ENCODE data around the gene FLT1.
A peak's percentile ranks its signal among the peaks of the same experiment; 100 is the strongest.

FLT1 gene

DNA sequence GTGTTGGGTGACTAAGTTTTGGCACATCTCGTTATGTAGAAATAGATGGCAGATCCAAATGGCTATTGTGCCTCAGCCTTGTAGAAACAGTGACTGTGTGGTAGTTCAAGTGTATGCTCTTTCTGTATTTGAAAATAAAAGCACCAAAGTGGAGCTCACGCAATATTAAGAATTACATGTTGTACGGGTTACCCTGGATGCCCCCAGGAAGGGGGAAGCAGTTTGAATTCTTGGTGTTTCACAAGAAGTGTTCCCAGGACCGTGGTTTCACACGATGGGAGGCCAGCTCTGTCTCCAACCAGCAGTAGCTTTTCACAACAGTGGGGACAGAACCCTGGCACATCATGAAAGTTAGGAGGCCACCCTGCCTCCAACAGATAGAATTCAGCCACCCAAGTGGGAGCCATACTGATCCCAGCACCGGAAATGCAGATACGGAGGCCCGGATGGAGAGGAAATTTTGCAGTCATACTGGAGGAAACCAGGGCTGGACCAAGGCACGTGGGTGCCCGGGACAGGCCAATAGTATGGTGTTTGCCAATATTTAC lies 8.9 kb downstream of the FLT1 start:
- peak; percentile 71 to 75 for DNase-seq

DNA sequence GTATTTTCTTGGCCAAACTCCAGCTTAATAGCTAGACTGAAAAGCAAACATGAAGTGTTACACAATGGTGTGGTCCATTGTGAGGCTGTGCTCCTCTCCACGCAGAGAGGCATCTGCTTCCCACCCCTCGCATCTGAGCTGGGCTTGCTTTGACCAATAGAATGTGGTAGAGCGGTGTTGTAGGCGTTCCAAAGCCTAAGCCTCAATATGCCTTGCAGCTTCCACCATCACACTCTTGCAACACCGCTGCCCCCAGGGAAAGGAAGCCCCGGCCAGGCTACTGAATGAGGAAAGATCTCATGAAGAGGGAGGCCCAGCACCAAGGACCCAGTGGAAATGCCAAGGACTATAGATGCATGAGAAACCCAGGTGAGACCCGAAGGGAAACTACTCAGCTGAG lies 9.4 kb downstream of the FLT1 start:
- DNase-seq: peak; percentile 64 to 65

DNA sequence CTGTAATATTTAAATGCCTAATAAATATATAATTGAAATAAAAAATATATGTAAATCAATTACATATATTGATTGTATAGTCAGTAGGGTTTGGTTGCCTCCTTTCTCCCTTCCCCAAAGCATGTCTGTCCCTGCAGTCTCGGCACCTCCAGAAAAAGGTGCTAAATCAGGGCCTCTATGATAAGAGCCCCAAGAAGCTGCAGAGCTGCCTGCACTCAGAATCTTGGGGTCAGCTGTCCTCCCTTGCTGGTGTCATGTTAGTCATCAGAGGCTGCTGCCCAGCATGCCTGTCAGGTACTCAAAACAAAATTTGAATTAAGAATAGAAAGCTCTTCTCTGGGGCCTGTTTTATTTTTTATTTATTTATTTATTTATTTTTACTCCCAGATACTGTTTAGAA lies 9.8 kb downstream of the FLT1 start:
- DNase-seq: no peak

DNA sequence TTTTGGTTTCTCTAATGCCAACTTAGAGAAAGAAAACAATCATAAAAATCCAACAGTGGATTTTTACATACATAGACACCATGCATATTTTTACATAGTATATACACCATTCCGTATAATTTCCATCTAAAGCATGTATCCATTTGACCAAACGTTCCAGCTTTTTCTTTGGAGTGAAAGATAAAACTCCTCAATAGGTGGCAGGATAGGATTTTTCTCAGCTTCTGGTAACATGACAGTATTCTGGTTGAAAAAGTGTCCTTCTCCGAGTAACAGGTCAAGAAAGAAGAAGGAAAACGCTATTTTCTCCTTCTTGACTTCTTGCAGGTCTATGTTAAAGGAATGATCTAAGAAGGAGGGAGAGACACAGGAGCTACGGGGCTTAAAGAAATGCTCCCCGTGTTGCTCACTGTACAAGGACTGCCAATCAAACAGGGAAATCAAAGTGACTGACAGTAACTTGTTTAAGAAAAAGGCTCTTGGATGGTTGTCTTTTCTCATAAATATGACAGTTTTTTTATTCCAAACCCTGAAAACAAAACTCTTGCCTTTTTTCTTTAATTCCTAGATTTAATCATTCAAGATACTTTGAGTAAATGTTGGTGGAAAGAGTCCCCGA lies 11.5 kb downstream of the FLT1 start:
- no peak for DNase-seq

DNA sequence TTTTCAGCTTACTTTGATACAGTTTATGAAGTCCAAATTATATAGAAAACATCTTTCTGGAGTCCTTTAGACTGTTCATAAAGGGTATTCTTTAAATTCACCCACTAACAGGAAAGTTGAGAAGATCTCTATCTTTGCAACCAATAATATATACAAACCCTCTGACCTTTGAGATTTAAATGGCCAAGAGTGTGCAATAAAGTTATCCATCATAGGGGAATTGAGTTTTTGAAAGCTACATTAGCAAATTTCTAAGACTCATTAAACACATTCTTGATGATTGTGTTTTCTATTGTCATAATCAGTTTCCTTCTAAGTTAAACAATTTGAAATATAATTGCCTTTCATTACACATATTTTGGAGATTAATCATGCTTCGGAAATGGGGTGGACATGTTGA lies 15.9 kb downstream of the FLT1 start:
- no peak for DNase-seq

DNA sequence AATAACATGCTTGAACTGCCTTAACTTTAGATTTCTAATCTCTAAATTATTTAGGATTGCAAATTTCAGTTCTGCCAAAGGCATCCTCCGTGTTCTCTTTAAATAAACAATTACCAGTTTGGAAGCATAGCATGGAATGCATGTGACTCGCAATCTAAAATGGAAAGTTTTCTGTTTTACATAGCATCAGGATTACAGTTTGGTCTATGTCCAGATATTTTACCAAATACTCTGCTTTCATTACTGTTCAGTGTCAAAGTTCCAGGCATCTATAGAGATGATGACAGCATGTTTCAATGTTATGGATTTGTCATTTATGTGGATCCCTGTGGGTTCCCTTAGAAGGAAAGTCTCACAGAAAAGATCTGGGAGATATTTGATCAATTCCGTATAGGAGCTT lies 16.8 kb downstream of the FLT1 start:
- DNase-seq: no peak

DNA sequence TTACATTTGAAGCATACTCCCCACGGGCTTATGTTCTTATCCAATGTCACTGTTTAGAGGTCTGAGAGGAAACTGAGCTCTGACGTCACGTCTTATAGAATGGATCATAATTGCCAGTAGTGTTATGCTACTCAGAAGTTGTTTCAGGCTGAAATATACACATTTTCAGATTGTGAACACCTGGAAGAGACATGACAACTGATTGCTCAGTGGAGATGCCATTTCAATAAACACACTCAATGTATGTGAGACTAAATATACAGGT lies 17.3 kb downstream of the FLT1 start:
- DNase-seq: no peak

DNA sequence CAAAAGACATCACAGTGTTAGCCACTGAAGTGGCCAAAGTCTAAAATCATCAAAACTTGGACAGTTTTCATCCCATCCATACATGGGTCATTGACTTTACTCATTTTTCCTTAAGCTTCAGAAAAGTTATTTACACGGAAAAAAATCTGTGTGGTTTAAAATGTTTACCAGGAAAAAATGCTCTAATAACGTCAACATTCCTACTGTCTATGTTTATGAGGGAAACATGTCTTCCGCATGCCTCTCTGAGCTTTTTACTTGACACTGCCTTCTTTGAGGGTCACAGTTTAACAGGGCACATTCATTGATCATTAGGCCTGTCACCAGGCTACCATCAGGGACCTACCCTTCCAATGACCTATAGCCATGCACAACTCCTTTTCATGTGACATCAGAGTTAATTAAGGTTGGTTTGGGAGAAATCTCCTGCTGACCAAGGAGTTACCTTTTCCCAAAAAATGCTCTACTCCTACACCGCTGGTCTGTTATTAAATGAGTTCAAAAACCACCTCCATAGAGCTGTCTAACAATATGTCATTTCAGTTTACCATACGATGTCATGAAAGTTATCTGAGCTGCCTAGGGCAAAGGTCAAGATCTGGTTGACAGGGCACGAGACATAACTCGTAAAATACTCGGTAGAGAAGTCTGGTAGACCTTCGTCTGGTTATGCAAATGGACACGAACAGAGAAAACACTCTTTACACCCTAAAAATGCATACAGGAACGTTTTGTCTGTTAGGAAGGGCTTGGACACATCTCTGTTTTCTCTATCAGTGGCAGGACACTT lies 17.8 kb downstream of the FLT1 start:
- no peak for DNase-seq

DNA sequence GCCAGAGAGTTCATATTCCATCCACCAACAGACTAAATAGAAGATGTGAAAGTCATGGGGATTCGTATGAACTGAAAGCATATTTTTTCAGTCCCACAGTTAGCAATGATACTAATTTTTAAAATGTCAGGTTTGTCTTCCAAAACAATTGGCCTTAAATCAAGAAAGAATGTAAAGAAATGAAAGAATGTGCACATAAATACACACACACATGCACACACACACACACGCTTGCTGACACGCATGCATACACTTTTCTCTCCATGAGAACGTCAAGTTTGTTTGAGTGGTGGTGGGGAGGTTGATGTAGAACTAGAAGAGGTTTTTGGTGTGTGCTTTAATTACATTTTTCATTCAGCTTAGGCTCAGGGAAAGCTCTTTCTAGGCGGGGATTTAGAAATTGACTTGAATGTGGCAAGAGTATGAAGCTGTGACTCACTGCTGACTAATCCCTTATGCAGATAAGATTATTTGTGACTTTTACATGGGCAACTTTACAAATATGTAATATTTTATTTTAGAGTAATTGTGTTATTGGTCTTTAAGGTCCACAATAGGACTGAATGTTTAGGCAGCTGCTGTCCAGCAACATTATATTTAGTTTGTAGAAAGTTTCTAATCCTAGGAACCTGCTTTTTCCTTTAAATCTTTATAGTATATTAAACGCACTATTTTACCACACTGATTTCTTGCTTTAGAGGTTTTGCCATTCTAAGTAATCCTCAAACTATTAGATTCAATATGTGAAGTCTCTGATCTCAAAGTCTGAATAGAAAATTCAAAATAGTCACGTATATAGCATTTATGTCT lies 18.8 kb downstream of the FLT1 start:
- DNase-seq: peak; percentile 58 to 71

DNA sequence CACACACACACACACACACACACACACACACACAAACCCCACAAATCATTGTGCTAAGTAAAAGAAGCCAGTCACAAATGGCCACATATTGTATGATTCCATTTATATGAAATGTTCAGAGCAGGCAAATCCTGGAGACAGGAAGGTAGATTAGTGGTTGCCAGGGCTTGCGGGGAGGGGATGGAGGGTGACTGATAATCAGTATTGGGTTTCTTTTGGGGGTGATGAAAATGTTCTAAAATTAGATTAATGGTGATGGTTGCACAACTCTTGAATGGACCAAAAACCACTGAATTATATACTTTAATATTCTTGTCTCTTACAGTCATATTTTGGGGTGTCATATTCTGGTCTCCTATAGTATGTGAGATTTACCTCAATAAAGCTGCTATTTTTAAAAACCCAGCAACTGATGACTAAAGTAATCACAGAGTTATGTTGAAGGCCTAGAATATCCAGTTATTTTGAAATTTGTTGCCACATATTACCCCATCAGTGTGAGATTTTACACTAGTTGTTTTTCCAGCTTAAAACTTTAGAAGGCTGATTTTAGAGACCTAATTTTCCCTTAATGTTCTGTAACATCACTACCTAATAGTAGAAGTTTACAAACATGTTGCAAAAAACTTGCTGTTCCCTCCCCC lies 20.3 kb downstream of the FLT1 start:
- peak in 1 of 2 experiments; percentile 7 for DNase-seq

DNA sequence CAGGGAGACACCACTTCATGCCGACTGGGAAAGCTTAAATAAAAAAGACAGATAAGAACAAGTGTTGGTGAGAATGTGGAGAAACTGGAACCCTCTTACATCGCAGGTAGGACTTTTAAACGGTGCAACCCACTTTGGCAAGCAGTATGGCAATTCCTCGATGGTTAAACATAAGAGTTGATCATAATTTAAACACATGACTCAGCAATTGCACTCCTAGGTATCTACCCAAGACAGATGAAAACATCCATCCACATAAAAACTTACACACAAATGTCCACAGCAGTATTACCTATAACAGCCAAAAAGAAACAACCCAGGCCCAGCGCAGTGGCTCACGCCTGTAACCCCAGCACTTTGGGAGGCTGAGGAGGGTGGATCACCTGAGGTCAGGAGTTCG lies 21.9 kb downstream of the FLT1 start:
- DNase-seq: no peak

DNA sequence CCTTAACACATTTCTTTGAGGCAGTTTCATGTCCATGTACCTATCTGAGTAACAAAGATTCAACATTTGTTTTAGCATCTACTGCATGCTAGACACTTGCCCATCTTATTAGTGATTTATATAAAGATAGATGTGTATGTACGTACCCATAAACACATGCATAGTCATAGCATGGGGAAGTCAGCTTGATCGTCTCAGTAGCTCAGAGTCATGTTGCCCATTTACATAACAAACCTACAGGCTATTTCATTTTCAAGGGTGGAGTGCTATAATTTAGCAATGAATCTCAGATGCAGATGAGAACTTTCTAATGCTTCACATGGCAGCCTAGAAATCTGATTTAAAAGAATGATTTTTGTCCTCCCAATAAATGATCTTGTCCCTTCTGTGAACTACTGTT lies 23.5 kb downstream of the FLT1 start:
- DNase-seq: no peak

DNA sequence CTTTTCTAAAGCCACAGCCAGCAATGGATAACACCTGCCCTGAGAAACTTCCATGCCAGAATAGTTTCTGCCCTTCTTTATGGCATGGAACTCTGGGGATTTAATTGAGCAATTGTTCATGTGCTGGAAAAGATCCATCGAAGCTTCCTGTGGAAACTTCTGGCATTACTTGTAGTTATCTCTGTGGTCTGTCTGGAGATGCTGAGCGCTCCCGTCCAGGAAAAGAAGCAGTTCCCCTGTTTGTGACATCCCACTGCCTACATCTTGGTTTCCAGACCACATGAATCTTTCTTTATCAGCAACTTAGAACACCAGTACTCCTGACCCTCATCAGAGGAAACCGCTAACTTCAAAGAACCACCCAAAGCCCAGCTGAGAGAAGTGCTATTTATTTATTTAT lies 24.6 kb downstream of the FLT1 start:
- no peak for DNase-seq

DNA sequence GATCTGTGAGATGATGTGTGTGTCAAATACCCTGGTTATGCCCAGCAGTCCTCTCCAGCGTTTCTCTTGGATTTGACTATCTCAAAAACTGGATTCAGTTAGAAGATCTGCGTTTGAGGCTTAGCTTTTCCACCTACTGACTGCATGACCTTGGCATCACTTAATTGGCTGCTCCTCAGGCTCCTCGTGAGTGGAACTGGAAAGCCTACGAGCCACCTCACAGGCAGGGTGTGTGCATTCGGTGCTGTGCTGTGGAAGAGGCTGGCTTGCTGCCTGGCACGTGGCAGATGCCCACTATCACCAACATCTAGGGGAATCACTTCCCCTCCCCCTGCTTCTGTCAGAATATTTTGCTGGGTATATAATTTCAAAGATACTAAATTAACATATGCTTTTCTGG lies 25.6 kb downstream of the FLT1 start:
- DNase-seq: no peak

DNA sequence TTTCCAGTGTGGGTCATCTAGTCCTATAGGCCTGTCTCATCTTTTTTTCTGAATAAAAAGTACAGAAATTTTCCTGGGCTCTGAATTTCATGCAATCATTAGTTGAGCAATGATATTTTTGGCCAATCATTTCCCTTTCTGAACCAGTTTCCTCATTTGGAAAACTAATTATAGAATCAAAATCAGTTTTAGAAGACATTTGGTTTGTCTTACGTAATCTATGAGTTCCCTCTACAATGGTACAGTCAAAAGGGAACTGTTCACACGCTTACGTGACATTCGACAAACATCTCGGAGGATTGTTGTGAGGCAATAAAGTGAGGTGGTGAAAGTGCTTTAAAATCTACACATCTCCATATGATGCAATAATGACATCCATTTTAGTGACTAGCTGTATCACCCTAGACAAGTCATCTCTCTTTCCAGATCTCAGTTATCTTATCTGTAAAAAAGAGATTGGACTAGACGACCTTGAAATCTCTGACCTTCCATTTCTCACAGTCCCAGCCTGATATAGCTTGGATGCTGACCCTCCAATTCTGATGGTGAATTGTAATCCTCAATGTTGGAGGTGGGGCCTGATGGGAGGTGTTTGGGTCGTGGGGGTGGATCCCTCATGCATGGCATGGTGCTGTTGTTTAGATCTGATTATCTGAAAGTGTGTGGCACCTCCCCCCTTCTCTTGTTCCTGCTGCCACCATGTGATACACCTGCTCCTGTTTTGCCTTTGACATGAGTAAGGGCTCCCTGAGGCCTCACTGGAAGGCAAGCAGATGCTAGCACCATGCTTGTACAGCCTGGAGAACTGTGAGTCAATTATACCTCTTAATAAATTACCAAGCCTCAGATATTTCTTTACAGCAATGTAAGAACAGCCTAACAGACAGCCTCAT lies 26.7 kb downstream of the FLT1 start:
- peak; percentile 100 for DNase-seq

DNA sequence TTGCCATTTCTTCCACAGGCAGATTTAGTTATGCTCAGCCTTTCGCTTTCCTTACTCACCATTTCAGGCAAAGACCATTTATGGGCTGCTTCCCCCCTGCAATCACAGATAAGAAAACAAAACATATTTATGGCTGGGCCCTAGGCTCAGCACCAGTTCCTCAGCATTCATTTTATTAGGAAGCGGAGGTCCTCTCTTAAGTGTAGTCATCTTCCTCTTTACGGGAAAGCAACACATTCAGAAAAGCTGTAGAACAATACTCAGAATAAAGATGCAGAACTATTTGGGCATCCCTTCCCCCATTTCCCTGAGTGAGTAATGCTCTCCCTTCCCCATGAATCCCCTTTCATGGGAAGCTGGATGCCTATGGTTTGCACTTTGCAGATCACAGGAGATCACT lies 27.9 kb downstream of the FLT1 start:
- DNase-seq: no peak

DNA sequence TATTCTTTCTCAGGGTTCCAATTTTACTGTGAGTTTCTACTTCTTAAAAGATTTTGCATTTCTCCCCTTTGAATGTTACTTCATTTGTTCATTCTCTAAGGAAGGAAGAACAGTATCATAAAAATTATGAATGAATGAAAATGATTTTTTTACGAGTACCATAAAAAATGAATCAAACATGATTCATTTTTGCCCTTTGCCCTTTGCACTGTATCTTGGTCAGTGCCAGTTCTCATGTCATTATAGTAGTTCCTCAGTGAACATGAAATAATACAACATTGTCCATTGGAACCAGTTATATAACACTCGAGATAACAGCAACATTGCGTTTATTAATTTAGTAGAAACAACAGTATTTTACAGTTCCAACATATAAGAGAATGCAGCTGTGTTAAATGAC lies 28.8 kb downstream of the FLT1 start:
- no peak for DNase-seq

DNA sequence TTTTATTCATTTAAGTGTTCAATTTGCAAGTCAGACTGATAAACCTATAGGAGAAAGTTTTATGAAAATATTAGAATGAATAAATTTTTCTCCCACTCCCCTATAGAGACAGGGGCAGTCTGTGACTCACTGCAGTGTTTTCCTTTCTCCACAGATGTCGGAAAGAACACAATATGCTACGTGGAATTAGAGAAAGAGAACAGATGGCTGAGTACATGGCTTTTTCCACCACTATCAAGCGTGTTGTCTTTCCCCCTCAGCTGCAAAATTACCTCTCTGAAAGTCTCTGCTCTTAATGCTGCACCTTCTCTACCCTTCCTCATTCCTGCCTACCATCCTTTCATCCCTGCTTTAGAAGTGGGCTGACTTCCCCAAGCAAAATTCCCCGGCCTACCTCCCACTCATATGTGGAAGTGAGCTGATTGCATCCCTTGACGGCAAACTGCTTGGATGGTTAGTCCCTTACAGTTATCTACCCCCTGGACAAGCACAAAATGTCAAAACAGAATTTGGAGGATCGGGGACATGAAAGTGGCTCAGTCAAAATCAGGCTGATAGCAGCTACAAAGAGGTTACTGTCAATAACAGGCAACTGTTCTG lies 30.0 kb downstream of the FLT1 start:
- no peak for DNase-seq

DNA sequence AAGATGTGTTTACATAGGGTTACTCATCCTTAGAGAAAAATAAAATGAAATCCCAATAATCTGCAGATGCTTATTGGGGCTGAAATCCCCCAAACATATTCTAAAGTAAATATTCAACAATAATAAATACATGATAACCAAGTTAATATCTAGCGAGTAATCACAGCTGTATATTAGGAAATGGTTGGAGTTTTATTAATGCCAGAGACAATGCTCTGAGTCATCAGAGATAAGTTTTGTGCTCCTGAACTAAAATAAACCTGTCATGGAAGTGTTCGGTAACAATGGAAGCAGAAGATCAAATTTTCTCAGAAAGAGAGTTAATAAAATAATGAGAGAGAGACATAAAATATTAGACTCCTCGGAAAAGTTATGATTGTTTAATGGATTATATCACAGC lies 31.4 kb downstream of the FLT1 start:
- DNase-seq: no peak

DNA sequence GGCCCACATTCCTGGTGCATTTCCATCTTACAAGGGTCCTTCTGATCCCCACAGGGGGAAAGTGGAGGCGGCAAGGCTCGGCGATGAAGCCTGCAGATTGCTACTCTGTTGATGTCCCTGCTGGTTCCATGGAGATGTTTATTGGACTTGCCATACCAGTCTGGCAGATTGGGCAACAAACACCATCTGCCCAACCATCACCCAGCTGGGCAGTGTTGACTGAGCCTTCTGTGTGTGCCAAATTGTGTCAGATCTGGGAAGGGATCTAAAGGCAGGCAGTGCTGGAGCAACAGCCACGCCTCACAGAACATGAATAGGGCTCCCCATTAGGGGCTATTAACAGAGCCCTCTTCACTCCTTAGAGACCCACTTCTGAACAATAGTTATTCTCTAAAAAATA lies 35.0 kb downstream of the FLT1 start:
- no peak for DNase-seq

DNA sequence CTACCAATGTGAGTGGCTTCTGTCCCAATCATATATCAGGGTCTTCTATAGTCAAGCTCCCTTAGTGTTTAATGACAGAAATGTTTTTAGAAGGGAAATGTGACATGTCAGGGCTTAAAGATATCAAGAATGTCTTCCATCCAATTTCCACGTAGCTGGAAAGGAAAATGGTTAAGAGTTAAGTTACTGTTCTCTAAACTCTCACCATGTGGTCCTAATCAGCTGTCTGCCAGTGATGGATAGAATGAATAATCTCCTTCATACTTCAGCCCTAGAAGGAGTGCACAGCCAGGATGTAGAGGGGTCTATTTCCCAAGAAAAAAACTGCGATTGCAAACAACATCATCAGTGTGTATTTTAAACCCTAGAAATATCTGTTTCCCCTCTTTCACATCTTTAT lies 36.3 kb downstream of the FLT1 start:
- DNase-seq: no peak

DNA sequence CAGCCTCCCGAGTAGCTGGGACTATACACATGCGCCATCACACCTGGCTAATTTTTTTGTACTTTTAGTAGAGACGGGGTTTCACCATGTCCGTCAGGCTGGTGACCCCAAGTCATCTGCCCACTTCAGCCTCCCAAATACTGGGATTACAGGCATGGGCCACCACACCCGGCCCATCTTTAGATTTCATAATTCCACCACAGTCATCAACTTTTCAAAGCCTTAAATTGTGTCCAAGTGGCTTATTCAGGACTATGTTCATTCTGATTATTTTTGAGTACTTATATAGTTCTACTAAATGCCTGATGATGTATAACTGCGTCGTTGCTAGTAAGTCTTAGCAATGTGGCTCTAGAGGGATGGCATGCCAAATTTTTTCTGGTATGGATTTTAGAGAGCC lies 36.9 kb downstream of the FLT1 start:
- DNase-seq: no peak

Data from AML-193 (cell line).